ENCODE results near the gene HMGCR. TPM values are rescaled to one million over a fixed set of nuclear protein-coding genes. Genes with fewer than 3 reads are reported as not detected.

HMGCR gene
- total and polyA plus RNA-seq, 2 donors from 2014 or later, result 16.4 to 39.0 TPM

DNA sequence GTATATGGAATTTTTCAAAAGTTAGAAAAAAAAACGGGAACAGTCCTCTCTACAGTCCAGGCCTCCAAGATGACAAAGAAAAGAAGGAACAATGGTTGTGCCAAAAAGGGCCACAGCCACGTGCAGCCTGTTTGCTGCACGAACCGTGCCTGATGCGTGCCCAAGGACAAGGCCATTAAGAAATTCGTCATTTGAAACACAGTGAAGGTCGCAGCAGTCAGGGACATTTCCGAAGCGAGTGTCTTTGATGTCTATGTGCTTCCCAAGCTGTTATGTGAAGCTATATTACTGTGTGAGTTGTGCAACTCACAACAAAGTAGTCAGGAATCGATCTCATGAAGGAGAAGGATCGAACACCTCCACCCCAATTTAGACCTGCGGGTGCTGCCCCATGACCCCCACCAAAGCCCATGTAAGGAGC lies 37.4 kb downstream of the HMGCR start:
- Histone ChIP-seq H3K27me3 (ENCODE audit: control insufficient read depth, insufficient read depth, low read length) (no peaks in the 10 kb centered on the region), H3K4me1 (ENCODE audit: control insufficient read depth in 2 of 3, insufficient read depth in 2 of 3, low read depth in 1 of 3, low read length in 3 of 3) (no peaks in the 10 kb centered on the region), H3K36me3 (ENCODE audit: control insufficient read depth in 2 of 3, insufficient read depth in 3 of 3, low read length in 3 of 3) (peaks cover 5 to 8% (median 5%) of the 10 kb centered on the region in 3 donors), H3K9me3 (ENCODE audit: control insufficient read depth in 2 of 3, insufficient read depth in 1 of 3, low read length in 3 of 3) (no peaks in the 10 kb centered on the region), H3K4me3 (ENCODE audit: low read length in 3 of 3) (no peak overlapping the region), H3K27ac (ENCODE audit: low read depth in 2 of 2, low read length in 2 of 2) (no peak overlapping the region), H3K9ac (ENCODE audit: low read length in 3 of 3) (no peak overlapping the region)
- DNase-seq (no peak), FAIRE-seq (no peak)
- TF ChIP-seq, protein P1, sequence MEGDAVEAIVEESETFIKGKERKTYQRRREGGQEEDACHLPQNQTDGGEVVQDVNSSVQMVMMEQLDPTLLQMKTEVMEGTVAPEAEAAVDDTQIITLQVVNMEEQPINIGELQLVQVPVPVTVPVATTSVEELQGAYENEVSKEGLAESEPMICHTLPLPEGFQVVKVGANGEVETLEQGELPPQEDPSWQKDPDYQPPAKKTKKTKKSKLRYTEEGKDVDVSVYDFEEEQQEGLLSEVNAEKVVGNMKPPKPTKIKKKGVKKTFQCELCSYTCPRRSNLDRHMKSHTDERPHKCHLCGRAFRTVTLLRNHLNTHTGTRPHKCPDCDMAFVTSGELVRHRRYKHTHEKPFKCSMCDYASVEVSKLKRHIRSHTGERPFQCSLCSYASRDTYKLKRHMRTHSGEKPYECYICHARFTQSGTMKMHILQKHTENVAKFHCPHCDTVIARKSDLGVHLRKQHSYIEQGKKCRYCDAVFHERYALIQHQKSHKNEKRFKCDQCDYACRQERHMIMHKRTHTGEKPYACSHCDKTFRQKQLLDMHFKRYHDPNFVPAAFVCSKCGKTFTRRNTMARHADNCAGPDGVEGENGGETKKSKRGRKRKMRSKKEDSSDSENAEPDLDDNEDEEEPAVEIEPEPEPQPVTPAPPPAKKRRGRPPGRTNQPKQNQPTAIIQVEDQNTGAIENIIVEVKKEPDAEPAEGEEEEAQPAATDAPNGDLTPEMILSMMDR (IDR thresholded peaks at IDR 0.05; ENCODE audit: borderline replicate concordance, extremely low read depth, insufficient read depth), result no peak
- intact Hi-C loops (cut with DNase I), result no loop called here

DNA sequence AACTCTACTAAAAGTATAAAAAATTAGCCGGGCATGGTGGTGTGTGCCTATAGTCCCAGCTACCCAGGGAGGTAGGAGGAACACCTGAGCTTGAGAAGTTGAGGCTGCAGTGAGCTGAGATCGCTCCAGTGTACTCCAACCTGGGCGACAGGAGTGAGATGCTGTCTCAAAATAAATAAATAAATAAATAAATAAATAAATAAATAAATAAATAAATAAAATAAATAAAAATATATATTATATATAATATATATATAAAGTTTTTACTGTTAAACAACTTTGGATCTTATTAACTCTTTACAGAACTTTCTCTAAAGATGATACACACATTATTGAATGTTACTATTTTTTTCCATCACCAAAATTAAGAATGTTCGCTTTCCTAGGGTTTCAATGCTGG lies 38.4 kb downstream of the HMGCR start:
- FAIRE-seq (peak; percentile 38), DNase-seq (no peak)
- TF ChIP-seq, protein P1 (IDR thresholded peaks at IDR 0.05; ENCODE audit: borderline replicate concordance, extremely low read depth, insufficient read depth), result no peak
- Histone ChIP-seq H3K9ac (ENCODE audit: low read length in 3 of 3) (no peak overlapping the region), H3K9me3 (ENCODE audit: control insufficient read depth in 2 of 3, insufficient read depth in 1 of 3, low read length in 3 of 3) (no peaks in the 10 kb centered on the region), H3K4me3 (ENCODE audit: low read length in 3 of 3) (no peak overlapping the region), H3K27me3 (ENCODE audit: control insufficient read depth, insufficient read depth, low read length) (no peaks in the 10 kb centered on the region), H3K36me3 (ENCODE audit: control insufficient read depth in 2 of 3, insufficient read depth in 3 of 3, low read length in 3 of 3) (peaks cover 5 to 10% (median 5%) of the 10 kb centered on the region in 3 donors), H3K4me1 (ENCODE audit: control insufficient read depth in 2 of 3, insufficient read depth in 2 of 3, low read depth in 1 of 3, low read length in 3 of 3) (no peaks in the 10 kb centered on the region), H3K27ac (ENCODE audit: low read depth in 2 of 2, low read length in 2 of 2) (no peak overlapping the region)
- intact Hi-C loops (cut with DNase I), result no loop called here

DNA sequence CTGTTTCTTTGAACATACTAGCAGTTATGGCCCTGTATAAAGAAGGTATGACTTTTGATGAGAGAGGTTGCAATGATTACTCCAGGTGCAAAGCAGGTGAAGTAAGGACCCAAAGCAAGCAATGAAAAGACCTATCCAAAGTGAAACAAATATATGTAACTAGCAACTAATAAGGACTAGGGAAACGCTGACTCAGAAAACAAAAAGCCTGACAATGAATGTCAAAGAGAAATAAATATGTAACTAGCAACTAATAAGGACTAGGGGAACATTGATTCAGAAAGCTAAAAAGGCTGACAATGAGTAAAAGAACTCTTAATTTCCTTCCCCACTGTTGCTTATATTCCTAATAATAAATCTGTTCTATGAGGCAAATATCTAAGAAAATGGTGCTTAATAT lies 43.1 kb downstream of the HMGCR start:
- Histone ChIP-seq H3K4me3 (ENCODE audit: low read length in 3 of 3) (no peak overlapping the region), H3K27me3 (ENCODE audit: control insufficient read depth, insufficient read depth, low read length) (no peaks in the 10 kb centered on the region), H3K4me1 (ENCODE audit: control insufficient read depth in 2 of 3, insufficient read depth in 2 of 3, low read depth in 1 of 3, low read length in 3 of 3) (no peaks in the 10 kb centered on the region), H3K9me3 (ENCODE audit: control insufficient read depth in 2 of 3, insufficient read depth in 1 of 3, low read length in 3 of 3) (no peaks in the 10 kb centered on the region), H3K27ac (ENCODE audit: low read depth in 2 of 2, low read length in 2 of 2) (no peak overlapping the region), H3K36me3 (ENCODE audit: control insufficient read depth in 2 of 3, insufficient read depth in 3 of 3, low read length in 3 of 3) (peaks cover 12 to 14% (median 12%) of the 10 kb centered on the region in 3 donors), H3K9ac (ENCODE audit: low read length in 3 of 3) (no peak overlapping the region)
- DNase-seq (no peak), FAIRE-seq (no peak)
- TF ChIP-seq, protein P1 (IDR thresholded peaks at IDR 0.05; ENCODE audit: borderline replicate concordance, extremely low read depth, insufficient read depth), result no peak
- intact Hi-C loops (cut with DNase I), result no loop called here

DNA sequence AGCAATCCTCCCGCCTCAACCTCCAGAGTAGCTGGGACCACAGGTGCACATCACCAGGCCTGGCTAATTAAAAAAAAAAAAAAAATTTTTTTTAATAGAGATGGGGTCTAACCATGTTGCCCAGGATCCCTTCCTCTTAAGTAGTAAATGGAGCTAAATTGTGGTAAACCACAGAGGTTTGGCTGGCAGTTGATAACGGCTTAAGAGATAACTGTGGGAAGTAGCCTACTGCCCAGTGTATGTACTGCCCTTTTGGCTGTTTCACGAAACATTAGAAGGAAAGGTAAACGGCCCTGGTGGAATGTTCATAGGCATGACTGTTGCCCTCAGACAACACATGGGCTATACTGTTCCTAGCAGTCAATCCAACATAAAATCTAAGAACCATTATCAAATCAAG lies 44.4 kb downstream of the HMGCR start:
- H3K27me3 ChIP-seq (ENCODE audit: control insufficient read depth, insufficient read depth, low read length), result no peaks in the 10 kb centered on the region
- no peaks in the 10 kb centered on the region for H3K9me3 ChIP-seq (ENCODE audit: control insufficient read depth in 2 of 3, insufficient read depth in 1 of 3, low read length in 3 of 3)
- intact Hi-C loops (cut with DNase I), result no loop called here
- TF ChIP-seq, protein P1 (IDR thresholded peaks at IDR 0.05; ENCODE audit: borderline replicate concordance, extremely low read depth, insufficient read depth), result no peak
- no peak for DNase-seq
- H3K9ac ChIP-seq (ENCODE audit: low read length in 3 of 3), result no peak overlapping the region
- H3K36me3 ChIP-seq (ENCODE audit: control insufficient read depth in 2 of 3, insufficient read depth in 3 of 3, low read length in 3 of 3), result peaks cover 12 to 16% (median 14%) of the 10 kb centered on the region in 3 donors
- no peak for FAIRE-seq
- H3K27ac ChIP-seq (ENCODE audit: low read depth in 2 of 2, low read length in 2 of 2), result no peak overlapping the region
- H3K4me3 ChIP-seq (ENCODE audit: low read length in 3 of 3), result no peak overlapping the region
- H3K4me1 ChIP-seq (ENCODE audit: control insufficient read depth in 2 of 3, insufficient read depth in 2 of 3, low read depth in 1 of 3, low read length in 3 of 3), result no peaks in the 10 kb centered on the region
